ENCODE data around the gene TP53TG5. TPM values are rescaled to one million over a fixed set of nuclear protein-coding genes. Genes with fewer than 3 reads are reported as not detected.

TP53TG5 gene
- polyA plus RNA-seq, 4 donors: 0.19 to 0.84 TPM; not detected in 2

GRCh38 chr20:45344168-45344860, 33.8 kb downstream of the TP53TG5 start:
- no peak for FAIRE-seq
- peak; percentile 80 to 82 for DNase-seq
- 14 to 44% (median 28%) methylated on average over 9 of the region's 9 CpGs for WGBS, 3 donors
- H3K27me3 ChIP-seq (ENCODE audit: control insufficient read depth in 3 of 3, insufficient read depth in 3 of 3, low read length in 3 of 3): no peaks in the 10 kb centered on the region
- H3K9me3 ChIP-seq (ENCODE audit: control insufficient read depth in 2 of 2, insufficient read depth in 1 of 2, low read depth in 1 of 2, low read length in 1 of 2): no peaks in the 10 kb centered on the region
- peaks cover 8 to 69% (median 10%) of the 10 kb centered on the region in 3 donors for H3K4me1 ChIP-seq (ENCODE audit: control insufficient read depth in 3 of 3, insufficient read depth in 2 of 3, low read depth in 1 of 3, low read length in 2 of 3)
- peaks cover 0 to 40% (median 0%) of the 10 kb centered on the region in 3 donors for H3K36me3 ChIP-seq (ENCODE audit: control insufficient read depth in 3 of 3, insufficient read depth in 2 of 3, low read depth in 1 of 3, low read length in 3 of 3)
- peak overlapping the region in 2 of 3 donors; percentile 32 to 87 for H3K4me3 ChIP-seq (ENCODE audit: low read depth in 1 of 3, low read length in 3 of 3)
- peak overlapping the region; percentile 94 to 96 (median 95) for H3K27ac ChIP-seq (ENCODE audit: low read depth in 1 of 3, low read length in 2 of 3)

DNA sequence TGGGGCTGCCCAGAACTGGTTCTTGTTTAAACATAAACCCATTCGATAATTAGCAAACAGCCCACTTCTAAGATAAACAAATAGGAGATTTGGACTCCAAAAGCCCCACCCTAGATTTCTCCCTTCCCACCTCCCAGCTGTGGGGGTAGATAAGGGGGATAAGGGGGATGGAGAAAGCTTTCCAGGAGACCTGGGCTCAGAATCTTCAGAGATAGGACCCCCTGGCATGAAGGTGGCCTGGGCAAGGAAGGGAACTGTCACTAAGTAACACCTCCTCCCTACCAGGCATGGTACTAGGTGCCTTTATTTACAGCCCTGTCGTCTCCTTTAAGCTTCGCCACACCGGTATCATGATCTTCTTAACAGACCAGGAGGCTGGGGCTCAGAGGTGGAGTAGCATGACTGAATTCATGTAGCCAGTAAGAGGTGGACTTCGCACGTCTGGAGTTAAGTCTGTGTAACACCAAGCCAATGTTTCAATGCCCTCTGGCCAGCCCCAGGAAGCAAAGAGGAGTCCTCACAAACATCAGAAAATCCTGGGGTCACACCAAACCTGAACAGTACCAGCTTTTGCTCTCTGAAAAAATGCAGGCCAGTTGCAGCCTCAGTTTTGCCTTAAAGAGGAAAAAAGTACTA, 34.5 kb downstream of the TP53TG5 start:
- Histone ChIP-seq H3K27me3 (ENCODE audit: control insufficient read depth in 3 of 3, insufficient read depth in 3 of 3, low read length in 3 of 3) (no peaks in the 10 kb centered on the region), H3K36me3 (ENCODE audit: control insufficient read depth in 3 of 3, insufficient read depth in 2 of 3, low read depth in 1 of 3, low read length in 3 of 3) (peaks cover 0 to 47% (median 0%) of the 10 kb centered on the region in 3 donors), H3K4me1 (ENCODE audit: control insufficient read depth in 3 of 3, insufficient read depth in 2 of 3, low read depth in 1 of 3, low read length in 2 of 3) (peaks cover 11 to 74% (median 16%) of the 10 kb centered on the region in 3 donors), H3K27ac (ENCODE audit: low read depth in 1 of 3, low read length in 2 of 3) (peak overlapping the region; percentile 94 to 96 (median 95)), H3K4me3 (ENCODE audit: low read depth in 1 of 3, low read length in 3 of 3) (peak overlapping the region in 2 of 3 donors; percentile 32 to 87), H3K9me3 (ENCODE audit: control insufficient read depth in 2 of 2, insufficient read depth in 1 of 2, low read depth in 1 of 2, low read length in 1 of 2) (no peaks in the 10 kb centered on the region)
- WGBS, 3 donors: 13 to 48% (median 22%) methylated on average over 6 of the region's 6 CpGs
- no peak for FAIRE-seq
- peak; percentile 92 to 96 for DNase-seq

- H3K4me1 ChIP-seq (ENCODE audit: control insufficient read depth in 3 of 3, insufficient read depth in 2 of 3, low read depth in 1 of 3, low read length in 2 of 3): peaks cover 14 to 78% (median 19%) of the 10 kb centered on the region in 3 donors
- H3K4me3 ChIP-seq (ENCODE audit: low read depth in 1 of 3, low read length in 3 of 3): peak overlapping the region in 2 of 3 donors; percentile 18 to 25
- DNase-seq: peak; percentile 66 to 80
- no peaks in the 10 kb centered on the region for H3K9me3 ChIP-seq (ENCODE audit: control insufficient read depth in 2 of 2, insufficient read depth in 1 of 2, low read depth in 1 of 2, low read length in 1 of 2)
- no peaks in the 10 kb centered on the region for H3K27me3 ChIP-seq (ENCODE audit: control insufficient read depth in 3 of 3, insufficient read depth in 3 of 3, low read length in 3 of 3)
- 11 to 57% (median 29%) methylated on average over 6 of the region's 6 CpGs for WGBS, 3 donors
- no peak for FAIRE-seq
- peak overlapping the region; percentile 94 to 96 (median 95) for H3K27ac ChIP-seq (ENCODE audit: low read depth in 1 of 3, low read length in 2 of 3)
- peaks cover 0 to 53% (median 0%) of the 10 kb centered on the region in 3 donors for H3K36me3 ChIP-seq (ENCODE audit: control insufficient read depth in 3 of 3, insufficient read depth in 2 of 3, low read depth in 1 of 3, low read length in 3 of 3)
Observed at GRCh38 chr20:45342855-45343531, 35.1 kb downstream of the TP53TG5 start.

- WGBS, 3 donors: 10 to 40% (median 26%) methylated on average over 16 of the region's 16 CpGs
- H3K4me1 ChIP-seq (ENCODE audit: control insufficient read depth in 3 of 3, insufficient read depth in 2 of 3, low read depth in 1 of 3, low read length in 2 of 3): peaks cover 14 to 86% (median 19%) of the 10 kb centered on the region in 3 donors
- no peaks in the 10 kb centered on the region for H3K27me3 ChIP-seq (ENCODE audit: control insufficient read depth in 3 of 3, insufficient read depth in 3 of 3, low read length in 3 of 3)
- H3K36me3 ChIP-seq (ENCODE audit: control insufficient read depth in 3 of 3, insufficient read depth in 2 of 3, low read depth in 1 of 3, low read length in 3 of 3): peaks cover 0 to 61% (median 0%) of the 10 kb centered on the region in 3 donors
- FAIRE-seq (no peak), DNase-seq (peak in 1 of 2 donors; percentile 82)
- peak overlapping the region; percentile 94 to 96 (median 95) for H3K27ac ChIP-seq (ENCODE audit: low read depth in 1 of 3, low read length in 2 of 3)
- peak overlapping the region in 2 of 3 donors; percentile 12 to 17 for H3K4me3 ChIP-seq (ENCODE audit: low read depth in 1 of 3, low read length in 3 of 3)
- no peaks in the 10 kb centered on the region for H3K9me3 ChIP-seq (ENCODE audit: control insufficient read depth in 2 of 2, insufficient read depth in 1 of 2, low read depth in 1 of 2, low read length in 1 of 2)
Observed at GRCh38 chr20:45341939-45342854, 35.9 kb downstream of the TP53TG5 start.

DNA sequence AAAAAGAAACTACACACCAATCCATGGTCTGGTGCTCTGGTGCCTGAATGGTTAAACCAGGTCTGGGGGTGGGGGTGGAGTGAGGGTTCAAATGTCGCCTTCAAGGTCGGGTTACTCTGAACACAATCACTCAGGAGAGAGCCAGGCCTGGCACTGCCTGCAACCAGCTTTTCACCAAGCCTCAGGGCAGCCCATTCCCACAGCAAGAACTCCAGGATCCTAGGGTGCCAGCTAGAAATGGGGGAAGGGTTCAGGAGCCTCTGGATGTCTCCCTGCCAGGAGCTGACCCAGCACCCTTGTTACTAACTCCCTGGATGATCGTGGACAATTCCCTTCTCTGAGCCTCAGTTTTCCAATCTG, 36.6 kb downstream of the TP53TG5 start:
- WGBS, 3 donors: 5 to 54% (median 23%) methylated on average over 3 of the region's 3 CpGs

GRCh38 chr20:45340951-45341350, 37.2 kb downstream of the TP53TG5 start:
- DNase-seq (no peak), FAIRE-seq (no peak)
- no peak overlapping the region for H3K4me3 ChIP-seq (ENCODE audit: low read depth in 1 of 3, low read length in 3 of 3)
- peaks cover 0 to 63% (median 0%) of the 10 kb centered on the region in 3 donors for H3K36me3 ChIP-seq (ENCODE audit: control insufficient read depth in 3 of 3, insufficient read depth in 2 of 3, low read depth in 1 of 3, low read length in 3 of 3)
- peak overlapping the region; percentile 43 to 96 (median 95) for H3K27ac ChIP-seq (ENCODE audit: low read depth in 1 of 3, low read length in 2 of 3)
- no peaks in the 10 kb centered on the region for H3K27me3 ChIP-seq (ENCODE audit: control insufficient read depth in 3 of 3, insufficient read depth in 3 of 3, low read length in 3 of 3)
- WGBS, 3 donors: 21 to 58% (median 48%) methylated on average over 1 of the region's 1 CpG
- peaks cover 14 to 91% (median 19%) of the 10 kb centered on the region in 3 donors for H3K4me1 ChIP-seq (ENCODE audit: control insufficient read depth in 3 of 3, insufficient read depth in 2 of 3, low read depth in 1 of 3, low read length in 2 of 3)
- H3K9me3 ChIP-seq (ENCODE audit: control insufficient read depth in 2 of 2, insufficient read depth in 1 of 2, low read depth in 1 of 2, low read length in 1 of 2): no peaks in the 10 kb centered on the region

More for the DNA sequence above, 36.6 kb downstream of the TP53TG5 start:
- no peaks in the 10 kb centered on the region for H3K27me3 ChIP-seq (ENCODE audit: control insufficient read depth in 3 of 3, insufficient read depth in 3 of 3, low read length in 3 of 3)
- H3K4me3 ChIP-seq (ENCODE audit: low read depth in 1 of 3, low read length in 3 of 3): peak overlapping the region in 2 of 3 donors; percentile 12 to 17
- H3K27ac ChIP-seq (ENCODE audit: low read depth in 1 of 3, low read length in 2 of 3): peak overlapping the region; percentile 94 to 96 (median 95)
- FAIRE-seq (no peak), DNase-seq (no peak)
- H3K9me3 ChIP-seq (ENCODE audit: control insufficient read depth in 2 of 2, insufficient read depth in 1 of 2, low read depth in 1 of 2, low read length in 1 of 2): no peaks in the 10 kb centered on the region
- H3K36me3 ChIP-seq (ENCODE audit: control insufficient read depth in 3 of 3, insufficient read depth in 2 of 3, low read depth in 1 of 3, low read length in 3 of 3): peaks cover 0 to 63% (median 0%) of the 10 kb centered on the region in 3 donors
- H3K4me1 ChIP-seq (ENCODE audit: control insufficient read depth in 3 of 3, insufficient read depth in 2 of 3, low read depth in 1 of 3, low read length in 2 of 3): peaks cover 14 to 91% (median 19%) of the 10 kb centered on the region in 3 donors

DNA sequence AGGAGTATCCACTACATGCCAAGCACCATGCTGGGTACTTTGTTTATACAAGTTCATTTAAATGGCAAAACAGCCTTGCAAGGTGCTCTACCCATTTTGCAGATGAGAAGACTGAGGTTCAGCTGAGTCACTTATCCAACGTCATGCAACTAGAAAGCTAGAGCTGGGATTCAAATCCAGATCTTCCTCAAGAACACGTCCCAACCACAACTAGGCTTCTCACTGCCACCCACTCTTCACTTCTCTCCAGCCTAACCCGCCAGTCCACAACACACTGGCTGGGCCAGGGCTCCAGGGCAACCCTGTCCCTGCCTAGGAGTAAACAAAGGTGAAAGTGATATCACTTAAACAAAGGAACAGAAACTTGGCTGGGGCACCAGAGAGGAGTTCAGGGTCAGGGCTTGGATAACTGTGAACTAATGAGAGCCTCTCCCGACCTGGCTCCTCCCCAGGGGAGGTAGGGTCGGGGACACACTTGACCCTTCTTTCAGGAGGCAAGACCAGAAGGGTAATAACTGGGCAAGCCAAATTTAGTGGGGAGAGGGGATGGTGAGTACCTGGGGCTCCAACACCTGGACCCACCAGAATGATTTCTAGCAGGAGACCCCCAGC, 37.8 kb downstream of the TP53TG5 start:
- no peak for FAIRE-seq

More for the DNA sequence above, 37.8 kb downstream of the TP53TG5 start:
- H3K27ac ChIP-seq (ENCODE audit: low read depth in 1 of 3, low read length in 2 of 3): peak overlapping the region; percentile 43 to 96 (median 95)
- no peaks in the 10 kb centered on the region for H3K9me3 ChIP-seq (ENCODE audit: control insufficient read depth in 2 of 2, insufficient read depth in 1 of 2, low read depth in 1 of 2, low read length in 1 of 2)
- H3K36me3 ChIP-seq (ENCODE audit: control insufficient read depth in 3 of 3, insufficient read depth in 2 of 3, low read depth in 1 of 3, low read length in 3 of 3): peaks cover 0 to 65% (median 3%) of the 10 kb centered on the region in 3 donors
- no peak overlapping the region for H3K4me3 ChIP-seq (ENCODE audit: low read depth in 1 of 3, low read length in 3 of 3)
- 13 to 49% (median 23%) methylated on average over 5 of the region's 5 CpGs for WGBS, 3 donors
- no peaks in the 10 kb centered on the region for H3K27me3 ChIP-seq (ENCODE audit: control insufficient read depth in 3 of 3, insufficient read depth in 3 of 3, low read length in 3 of 3)
- peaks cover 14 to 85% (median 17%) of the 10 kb centered on the region in 3 donors for H3K4me1 ChIP-seq (ENCODE audit: control insufficient read depth in 3 of 3, insufficient read depth in 2 of 3, low read depth in 1 of 3, low read length in 2 of 3)
- DNase-seq: peak in 1 of 2 donors; percentile 77
